Smooth muscle cell (in vitro differentiated cells): ENCODE measurements around the gene PCDHA1. TPM values are rescaled to one million over a fixed set of nuclear protein-coding genes. Genes with fewer than 3 reads are reported as not detected.
A peak's percentile ranks its signal among the peaks of the same experiment; 100 is the strongest.

Experiments
- DNase-seq: peaks from one replicate; lab custom pipeline; 2025; ENCODE audit not compliant: unreplicated experiment; lab: John Stamatoyannopoulos, UW
- H2AFZ ChIP-seq: fragments of 200-600 bp; sonication (generic); 2 replicates; pipeline ENCODE4 v1.6.0; 2016; ENCODE audit warnings: antibody characterized with exemption, low read depth, mild to moderate bottlenecking
- H3F3A ChIP-seq: fragments of 200-600 bp; sonication (generic); 2 replicates; pipeline ENCODE4 v1.6.0; 2017; ENCODE audit warnings: antibody characterized with exemption, low read depth
- H3K27ac ChIP-seq: fragments of 200-600 bp; sonication (generic); 2 replicates; pipeline ENCODE4 v1.5.1; 2016; ENCODE audit warnings: low read depth, mild to moderate bottlenecking
- H3K27me3 ChIP-seq: fragments of 200-600 bp; sonication (generic); 2 replicates; pipeline ENCODE4 v1.6.1; 2016; ENCODE audit warnings: low read depth, mild to moderate bottlenecking
- H3K36me3 ChIP-seq: fragments of 200-600 bp; sonication (generic); 2 replicates; pipeline ENCODE4 v1.5.1; 2016; ENCODE audit warnings: low read depth
- H3K4me1 ChIP-seq: fragments of 200-600 bp; sonication (generic); 2 replicates; pipeline ENCODE4 v1.5.1; 2016; ENCODE audit warnings: low read depth
- H3K4me2 ChIP-seq: fragments of 200-600 bp; sonication (generic); 2 replicates; pipeline ENCODE4 v1.6.0; 2016; ENCODE audit warnings: mild to moderate bottlenecking
- H3K4me3 ChIP-seq: fragments of 200-600 bp; sonication (generic); 2 replicates; pipeline ENCODE4 v1.5.1; 2016; ENCODE audit warnings: mild to moderate bottlenecking
- H3K79me2 ChIP-seq: fragments of 200-600 bp; sonication (generic); 2 replicates; pipeline ENCODE4 v1.6.0; 2016; ENCODE audit warnings: low read depth, mild to moderate bottlenecking
- H3K9ac ChIP-seq: fragments of 200-600 bp; sonication (generic); 2 replicates; pipeline ENCODE4 v1.6.0; 2016; ENCODE audit warnings: low read depth
- H3K9me3 ChIP-seq: fragments of 200-600 bp; sonication (generic); replicated peaks from 2 replicates; pipeline ENCODE4 v1.5.1; 2016; ENCODE audit warnings: low read depth
- H4K20me1 ChIP-seq: fragments of 200-600 bp; sonication (generic); 2 replicates; pipeline ENCODE4 v1.6.0; 2016; ENCODE audit warnings: low read depth
- WGBS: methylation state at CpG from one replicate; pipeline ENCODE4 v1.1.7; 2016; ENCODE audit warnings: low lambda C conversion rate; 5-methylcytosine and 5-hydroxymethylcytosine counted together
- polyA plus RNA-seq: library from polyadenylated mRNA; unstranded; fragments of >200 nt; fragmentation: Nextera tagmentation; extraction: Ambion mirVana; gene quantifications from 2 replicates; pipeline ENCODE4 v1.2.1, GENCODE V29; 2016
- small RNA-seq: library from RNA; depleted of rRNA; stranded (forward); fragments of <200 nt; gene quantifications from one replicate; pipeline ENCODE3, GENCODE V24; 2014
- total RNA-seq: library from RNA; depleted of rRNA; stranded (reverse); fragments of >200 nt; gene quantifications from 2 replicates; pipeline ENCODE4 v1.2.3, GENCODE V29; 2014
- TF ChIP-seq, protein P1 (sequence below): fragments of 200-600 bp; sonication (generic); IDR thresholded peaks from 2 replicates; pipeline ENCODE4 v1.5.1; 2017; ENCODE audit warnings: borderline replicate concordance, mild to moderate bottlenecking, antibody characterized with exemption; ENCODE audit not compliant: insufficient read depth, poor library complexity, severe bottlenecking

Gene PCDHA1
- total and polyA plus RNA-seq, 2 experiments from 2014 or later, result not detected

DNA sequence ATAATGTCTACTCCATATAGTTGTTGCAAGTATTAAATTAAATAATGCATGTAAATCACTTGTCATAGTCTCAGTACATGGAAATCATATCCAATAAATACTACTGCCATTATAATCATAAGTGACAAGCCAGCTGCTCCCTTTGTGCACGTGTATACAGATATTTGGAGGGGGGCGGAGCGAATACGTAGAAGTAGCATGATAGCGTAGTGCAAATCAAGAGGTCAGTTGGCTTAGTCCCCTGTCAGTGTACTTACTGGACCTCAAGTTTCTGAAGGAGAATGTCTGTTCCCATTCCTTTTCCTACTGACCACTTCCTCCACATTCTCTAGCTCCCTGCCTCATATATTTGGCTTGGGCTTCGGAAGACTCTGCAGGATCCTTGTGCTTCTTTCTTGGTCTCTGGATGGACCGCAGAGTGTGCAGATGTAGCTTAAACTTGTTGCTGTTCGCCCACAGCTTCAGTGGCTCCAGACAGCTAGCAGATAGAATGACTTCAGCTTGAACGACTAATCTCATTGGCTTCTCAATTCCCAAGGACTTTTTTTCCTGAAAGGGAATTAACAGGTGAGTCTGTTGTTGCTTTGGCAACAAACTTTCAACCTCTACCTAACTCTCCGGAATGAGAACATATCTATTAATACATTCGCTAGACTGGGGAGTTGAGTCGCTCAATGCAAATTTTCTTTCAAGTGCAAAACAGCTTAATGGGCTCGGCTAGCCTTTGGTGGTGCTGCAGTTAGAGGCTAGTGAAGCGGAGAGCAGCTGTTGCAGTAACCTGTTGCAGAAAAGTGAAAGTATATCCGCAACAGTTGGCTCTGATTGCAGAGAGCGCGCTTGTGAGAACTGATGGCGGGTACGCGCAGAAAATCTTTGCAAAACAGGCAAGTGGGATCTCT lies 264.9 kb downstream of the PCDHA1 start, which contains the start of gene PCDHB1:
TSS of gene PCDHB1 (plus strand) at position 753 of the 899 bp plus-strand sequence. CDS start at position 850, 97 bp downstream.
- no peaks in the 10 kb centered on the region for H4K20me1 ChIP-seq
- H3K36me3 ChIP-seq, result no peaks in the 10 kb centered on the region
- peak within 1 kb of the TSS; percentile 96 for H2AFZ ChIP-seq
- no peaks in the 10 kb centered on the region for H3K4me1 ChIP-seq
- no peaks in the 10 kb centered on the region for H3F3A ChIP-seq
- H3K27me3 ChIP-seq, result peaks cover 31% of the 10 kb centered on the region
- 10% methylated on average over 20 of the region's 20 CpGs for WGBS
- no peaks in the 10 kb centered on the region for H3K9me3 ChIP-seq
- TF ChIP-seq, protein P1, sequence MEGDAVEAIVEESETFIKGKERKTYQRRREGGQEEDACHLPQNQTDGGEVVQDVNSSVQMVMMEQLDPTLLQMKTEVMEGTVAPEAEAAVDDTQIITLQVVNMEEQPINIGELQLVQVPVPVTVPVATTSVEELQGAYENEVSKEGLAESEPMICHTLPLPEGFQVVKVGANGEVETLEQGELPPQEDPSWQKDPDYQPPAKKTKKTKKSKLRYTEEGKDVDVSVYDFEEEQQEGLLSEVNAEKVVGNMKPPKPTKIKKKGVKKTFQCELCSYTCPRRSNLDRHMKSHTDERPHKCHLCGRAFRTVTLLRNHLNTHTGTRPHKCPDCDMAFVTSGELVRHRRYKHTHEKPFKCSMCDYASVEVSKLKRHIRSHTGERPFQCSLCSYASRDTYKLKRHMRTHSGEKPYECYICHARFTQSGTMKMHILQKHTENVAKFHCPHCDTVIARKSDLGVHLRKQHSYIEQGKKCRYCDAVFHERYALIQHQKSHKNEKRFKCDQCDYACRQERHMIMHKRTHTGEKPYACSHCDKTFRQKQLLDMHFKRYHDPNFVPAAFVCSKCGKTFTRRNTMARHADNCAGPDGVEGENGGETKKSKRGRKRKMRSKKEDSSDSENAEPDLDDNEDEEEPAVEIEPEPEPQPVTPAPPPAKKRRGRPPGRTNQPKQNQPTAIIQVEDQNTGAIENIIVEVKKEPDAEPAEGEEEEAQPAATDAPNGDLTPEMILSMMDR, result no peak
- H3K27ac ChIP-seq, result no peak within 1 kb of the TSS
- H3K4me2 ChIP-seq, result peak within 1 kb of the TSS; percentile 97
- H3K9ac ChIP-seq, result no peak within 1 kb of the TSS
- no peaks in the 10 kb centered on the region for H3K79me2 ChIP-seq
- DNase-seq, result no peak
- H3K4me3 ChIP-seq, result peak within 1 kb of the TSS; percentile 83

DNA sequence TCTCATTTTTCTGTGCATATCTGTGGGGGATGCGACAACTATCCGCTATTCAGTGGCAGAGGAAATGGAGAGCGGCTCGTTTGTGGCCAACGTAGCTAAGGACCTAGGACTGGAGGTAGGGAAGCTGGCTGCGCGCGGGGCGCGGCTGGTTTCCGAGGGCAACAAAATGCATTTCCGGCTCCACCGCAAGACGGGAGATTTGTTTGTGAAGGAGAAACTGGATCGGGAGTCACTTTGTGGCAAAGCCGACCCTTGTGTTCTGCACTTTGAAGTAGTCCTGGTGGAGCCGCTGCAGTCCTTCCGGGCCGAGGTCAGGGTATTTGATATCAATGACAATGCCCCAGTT lies 265.6 kb downstream of the PCDHA1 start:
- no peaks in the 10 kb centered on the region for H4K20me1 ChIP-seq
- TF ChIP-seq, protein P1, result no peak

More for the DNA sequence above, 265.6 kb downstream of the PCDHA1 start:
- peak overlapping the region; percentile 83 for H3K4me3 ChIP-seq
- no peak for DNase-seq
- H3F3A ChIP-seq, result no peaks in the 10 kb centered on the region
- no peak overlapping the region for H3K27ac ChIP-seq
- no peaks in the 10 kb centered on the region for H3K79me2 ChIP-seq
- peaks cover 30% of the 10 kb centered on the region for H3K27me3 ChIP-seq
- peak overlapping the region; percentile 97 for H3K4me2 ChIP-seq
- WGBS, result 5% methylated on average over 19 of the region's 19 CpGs
- no peaks in the 10 kb centered on the region for H3K36me3 ChIP-seq
- no peaks in the 10 kb centered on the region for H3K9me3 ChIP-seq
- no peaks in the 10 kb centered on the region for H3K4me1 ChIP-seq
- peak overlapping the region; percentile 96 for H2AFZ ChIP-seq
- no peak overlapping the region for H3K9ac ChIP-seq

Small RNA genes lying within 50 kb of the gene (small RNA-seq; reads per million reads assigned to genes)
- not detected for gene AC010223.1

Other genes starting within 250 kb of the PCDHA1 start
- gene EIF4EBP3, start 238.5 kb upstream of the PCDHA1 start, total RNA-seq, result not detected in 2 replicates
- 3.4 and 4.1 TPM in 2 replicates for gene EIF4EBP3, start 238.5 kb upstream of the PCDHA1 start, polyA plus RNA-seq
- gene SRA1, start 228.7 kb upstream of the PCDHA1 start, total RNA-seq, result 44.6 and 61.4 TPM in 2 replicates
- 144 and 146 TPM in 2 replicates for gene SRA1, start 228.7 kb upstream of the PCDHA1 start, polyA plus RNA-seq
- 11.5 and 19.0 TPM in 2 replicates for gene APBB3, start 221.5 kb upstream of the PCDHA1 start, total RNA-seq
- 18.8 and 28.3 TPM in 2 replicates for gene APBB3, start 221.5 kb upstream of the PCDHA1 start, polyA plus RNA-seq
- 38.1 and 42.7 TPM in 2 replicates for gene SLC35A4, start 221.3 kb upstream of the PCDHA1 start, total RNA-seq
- 75.4 and 82.9 TPM in 2 replicates for gene SLC35A4, start 221.3 kb upstream of the PCDHA1 start, polyA plus RNA-seq
- gene CD14, start 153.0 kb upstream of the PCDHA1 start, total RNA-seq, result 0.54 TPM in 1 of 2 replicates, not detected in the other
- gene CD14, start 153.0 kb upstream of the PCDHA1 start, polyA plus RNA-seq, result 0.09 and 0.69 TPM in 2 replicates
- gene TMCO6, start 146.7 kb upstream of the PCDHA1 start, total RNA-seq, result 3.3 and 11.4 TPM in 2 replicates
- 4.4 and 5.9 TPM in 2 replicates for gene TMCO6, start 146.7 kb upstream of the PCDHA1 start, polyA plus RNA-seq
- gene NDUFA2, start 138.5 kb upstream of the PCDHA1 start, total RNA-seq, result 24.3 and 63.0 TPM in 2 replicates
- 120 and 126 TPM in 2 replicates for gene NDUFA2, start 138.5 kb upstream of the PCDHA1 start, polyA plus RNA-seq
- 85.1 and 87.5 TPM in 2 replicates for gene IK, start 138.3 kb upstream of the PCDHA1 start, total RNA-seq
- 77.6 and 79.3 TPM in 2 replicates for gene IK, start 138.3 kb upstream of the PCDHA1 start, polyA plus RNA-seq
- 11.2 and 14.2 TPM in 2 replicates for gene WDR55, start 121.2 kb upstream of the PCDHA1 start, total RNA-seq
- gene WDR55, start 121.2 kb upstream of the PCDHA1 start, polyA plus RNA-seq, result 20.6 and 23.6 TPM in 2 replicates
- gene DND1, start 112.6 kb upstream of the PCDHA1 start, total RNA-seq, result 0.27 and 2.2 TPM in 2 replicates
- gene DND1, start 112.6 kb upstream of the PCDHA1 start, polyA plus RNA-seq, result 0.31 and 0.64 TPM in 2 replicates
- gene HARS1, start 94.8 kb upstream of the PCDHA1 start, total RNA-seq, result 29.4 and 54.5 TPM in 2 replicates
- 72.1 and 83.8 TPM in 2 replicates for gene HARS1, start 94.8 kb upstream of the PCDHA1 start, polyA plus RNA-seq
- gene HARS2, start 94.7 kb upstream of the PCDHA1 start, total RNA-seq, result 15.3 and 19.3 TPM in 2 replicates
- 24.3 and 25.7 TPM in 2 replicates for gene HARS2, start 94.7 kb upstream of the PCDHA1 start, polyA plus RNA-seq
- gene ZMAT2, start 85.7 kb upstream of the PCDHA1 start, total RNA-seq, result 32.9 and 39.7 TPM in 2 replicates
- gene ZMAT2, start 85.7 kb upstream of the PCDHA1 start, polyA plus RNA-seq, result 34.6 and 37.2 TPM in 2 replicates
- gene PCDHA2, start 8.7 kb downstream of the PCDHA1 start, total RNA-seq, result 3.0 and 4.7 TPM in 2 replicates
- gene PCDHA2, start 8.7 kb downstream of the PCDHA1 start, polyA plus RNA-seq, result 2.5 and 2.7 TPM in 2 replicates
- 3.2 and 3.9 TPM in 2 replicates for gene PCDHA3, start 14.9 kb downstream of the PCDHA1 start, total RNA-seq
- 0.47 and 0.89 TPM in 2 replicates for gene PCDHA3, start 14.9 kb downstream of the PCDHA1 start, polyA plus RNA-seq
- gene PCDHA4, start 20.9 kb downstream of the PCDHA1 start, total RNA-seq, result 7.1 and 10.8 TPM in 2 replicates
- 4.1 and 5.0 TPM in 2 replicates for gene PCDHA4, start 20.9 kb downstream of the PCDHA1 start, polyA plus RNA-seq
- 0.31 and 1.7 TPM in 2 replicates for gene PCDHA5, start 35.5 kb downstream of the PCDHA1 start, total RNA-seq
- 0.05 and 0.14 TPM in 2 replicates for gene PCDHA5, start 35.5 kb downstream of the PCDHA1 start, polyA plus RNA-seq
- gene PCDHA6, start 41.8 kb downstream of the PCDHA1 start, total RNA-seq, result 1.2 and 2.4 TPM in 2 replicates
- 0.17 and 0.22 TPM in 2 replicates for gene PCDHA6, start 41.8 kb downstream of the PCDHA1 start, polyA plus RNA-seq
- gene PCDHA7, start 48.1 kb downstream of the PCDHA1 start, total RNA-seq, result 2.4 and 3.1 TPM in 2 replicates
- 0.37 and 1.0 TPM in 2 replicates for gene PCDHA7, start 48.1 kb downstream of the PCDHA1 start, polyA plus RNA-seq
- 0.40 and 0.94 TPM in 2 replicates for gene PCDHA8, start 55.0 kb downstream of the PCDHA1 start, total RNA-seq
- gene PCDHA8, start 55.0 kb downstream of the PCDHA1 start, polyA plus RNA-seq, result 0.40 and 0.45 TPM in 2 replicates
- 1.7 and 2.1 TPM in 2 replicates for gene PCDHA9, start 62.2 kb downstream of the PCDHA1 start, total RNA-seq
- 0.27 and 0.43 TPM in 2 replicates for gene PCDHA9, start 62.2 kb downstream of the PCDHA1 start, polyA plus RNA-seq
- 16.1 and 19.6 TPM in 2 replicates for gene PCDHA10, start 69.8 kb downstream of the PCDHA1 start, total RNA-seq
- gene PCDHA10, start 69.8 kb downstream of the PCDHA1 start, polyA plus RNA-seq, result 9.0 and 10.1 TPM in 2 replicates
- gene PCDHA11, start 82.8 kb downstream of the PCDHA1 start, total RNA-seq, result 2.1 and 3.8 TPM in 2 replicates
- 1.6 and 3.0 TPM in 2 replicates for gene PCDHA11, start 82.8 kb downstream of the PCDHA1 start, polyA plus RNA-seq
- gene PCDHA12, start 89.2 kb downstream of the PCDHA1 start, total RNA-seq, result 7.3 and 9.6 TPM in 2 replicates
- gene PCDHA12, start 89.2 kb downstream of the PCDHA1 start, polyA plus RNA-seq, result 2.2 and 2.9 TPM in 2 replicates
- 0.99 and 2.5 TPM in 2 replicates for gene PCDHA13, start 96.0 kb downstream of the PCDHA1 start, total RNA-seq
- gene PCDHA13, start 96.0 kb downstream of the PCDHA1 start, polyA plus RNA-seq, result 0.30 and 1.3 TPM in 2 replicates
- 5.6 and 9.3 TPM in 2 replicates for gene PCDHAC1, start 140.2 kb downstream of the PCDHA1 start, total RNA-seq
- 0.13 and 0.97 TPM in 2 replicates for gene PCDHAC1, start 140.2 kb downstream of the PCDHA1 start, polyA plus RNA-seq
- 5.2 and 7.4 TPM in 2 replicates for gene PCDHAC2, start 180.3 kb downstream of the PCDHA1 start, total RNA-seq
- gene PCDHAC2, start 180.3 kb downstream of the PCDHA1 start, polyA plus RNA-seq, result 3.5 and 4.7 TPM in 2 replicates